Activated CD4-positive, alpha-beta memory T cell treated with anti-CD3 and anti-CD28 coated beads for 36 hours (primary cell): Measurements from ENCODE around the gene ODAD4. TPM values are rescaled to one million over a fixed set of nuclear protein-coding genes. Genes with fewer than 3 reads are reported as not detected.
A peak's percentile ranks its signal among the peaks of the same experiment; 100 is the strongest.

Experiments
- CTCF ChIA-PET: fragments of 350-600 bp; sonication (Branson Sonifier 250); formaldehyde crosslinking; loops from one replicate; lab custom pipeline; 2021; ENCODE audit warnings: antibody characterized with exemption, inconsistent platforms; lab: Charles Lee
- POLR2A ChIA-PET: fragments of 350-600 bp; sonication (Branson Sonifier 250); formaldehyde crosslinking; loops from one replicate; lab custom pipeline; 2021; ENCODE audit warnings: antibody characterized with exemption; lab: Charles Lee
- DNase-seq: peaks from one replicate; pipeline ENCODE4 v3.0.0-alpha.2; 2020
- H3K27ac Mint-ChIP-seq: one replicate; pipeline ENCODE4 v1.8.0; 2021; ENCODE audit warnings: mixed read lengths
- H3K27me3 Mint-ChIP-seq: one replicate; pipeline ENCODE4 v1.8.0; 2021; ENCODE audit warnings: mixed read lengths
- H3K36me3 Mint-ChIP-seq: one replicate; pipeline ENCODE4 v1.8.0; 2021; ENCODE audit warnings: mixed read lengths
- H3K4me1 Mint-ChIP-seq: one replicate; pipeline ENCODE4 v1.8.0; 2021; ENCODE audit warnings: low read depth, mixed read lengths
- H3K4me3 Mint-ChIP-seq: one replicate; pipeline ENCODE4 v1.8.0; 2021; ENCODE audit warnings: mild to moderate bottlenecking, mixed read lengths
- H3K9me3 Mint-ChIP-seq: one replicate; pipeline ENCODE4 v1.8.0; 2021; ENCODE audit warnings: mixed read lengths
- intact Hi-C: fragments of 100-400 bp; cut with micrococcal nuclease; formaldehyde crosslinking; loops from one replicate; pipeline ENCODE4 v1.15.1; 2023
- total RNA-seq, 2 experiments: library from RNA; stranded (reverse); gene quantifications; one replicate each; pipeline ENCODE4 v1.2.3, GENCODE V29; 2021

Gene ODAD4
- total RNA-seq, 2 experiments from 2014 or later, result 0.77 to 1.4 TPM

DNA sequence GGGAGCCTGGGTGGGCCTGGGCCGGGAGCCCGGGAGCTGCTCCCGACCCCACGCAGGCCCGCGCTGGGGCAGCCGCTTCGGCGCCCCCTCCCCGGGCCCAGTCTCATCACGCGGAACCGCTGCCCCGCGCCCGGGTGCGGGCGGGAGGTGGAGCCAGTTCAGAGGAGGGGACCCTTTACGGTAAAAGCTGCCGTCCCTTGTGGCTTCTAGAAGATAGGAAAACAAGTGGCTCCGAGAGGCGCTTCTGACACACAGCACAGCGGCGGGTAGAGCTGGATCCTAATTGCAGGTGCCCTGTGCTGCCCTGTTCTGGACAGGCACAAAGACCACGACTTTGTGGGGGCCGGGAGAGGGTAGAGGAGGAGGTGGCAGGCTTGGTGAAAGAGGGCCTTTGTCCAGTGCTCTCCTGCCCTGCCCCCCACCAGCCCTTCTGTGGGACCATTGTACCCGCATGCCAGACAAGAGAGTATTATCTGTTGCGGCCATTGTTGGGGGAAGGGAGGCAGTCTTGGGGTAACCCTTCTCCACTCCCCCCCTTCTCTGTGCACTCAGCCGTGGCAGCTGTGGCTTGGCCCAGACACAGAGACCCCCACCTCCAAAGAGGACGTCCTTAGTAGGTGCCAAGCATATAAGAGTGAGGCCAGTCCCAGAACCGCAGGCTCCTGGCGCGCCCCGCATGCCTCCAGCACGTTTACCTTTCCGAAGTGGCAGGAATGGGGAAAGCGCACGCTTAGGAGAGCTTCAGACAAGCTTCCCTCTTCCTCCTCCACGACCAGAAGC is 36.9 kb downstream of the ODAD4 start:
- CTCF ChIA-PET, result interaction anchor here (2.0 to 6.0 kb wide), 2 partner anchors 49 to 53 kb away, joined by 9 to 58 read pairs; partner anchors contain the start of genes DNAJC7 and NKIRAS2
- intact Hi-C loops, result loop anchor here (2.0 to 5.0 kb wide), 5 partner anchors 37 to 187 kb away; partner anchors contain the start of genes ACLY, DNAJC7, ODAD4 and RAB5C
- peak; percentile 63 for DNase-seq
- peaks cover 42% of the 10 kb centered on the region for H3K4me1 Mint-ChIP-seq
- no peaks in the 10 kb centered on the region for H3K27me3 Mint-ChIP-seq
- H3K4me3 Mint-ChIP-seq, result peak overlapping the region; percentile 78
- H3K9me3 Mint-ChIP-seq, result no peaks in the 10 kb centered on the region
- peak overlapping the region; percentile 84 for H3K27ac Mint-ChIP-seq
- H3K36me3 Mint-ChIP-seq, result peaks cover 18% of the 10 kb centered on the region
- POLR2A ChIA-PET, result interaction anchor here (0.7 to 4.0 kb wide), 8 partner anchors 37 to 212 kb away, joined by 3 to 33 read pairs (median 6); partner anchors contain the start of genes DHX58, DNAJC7, KLHL11 and ODAD4

DNA sequence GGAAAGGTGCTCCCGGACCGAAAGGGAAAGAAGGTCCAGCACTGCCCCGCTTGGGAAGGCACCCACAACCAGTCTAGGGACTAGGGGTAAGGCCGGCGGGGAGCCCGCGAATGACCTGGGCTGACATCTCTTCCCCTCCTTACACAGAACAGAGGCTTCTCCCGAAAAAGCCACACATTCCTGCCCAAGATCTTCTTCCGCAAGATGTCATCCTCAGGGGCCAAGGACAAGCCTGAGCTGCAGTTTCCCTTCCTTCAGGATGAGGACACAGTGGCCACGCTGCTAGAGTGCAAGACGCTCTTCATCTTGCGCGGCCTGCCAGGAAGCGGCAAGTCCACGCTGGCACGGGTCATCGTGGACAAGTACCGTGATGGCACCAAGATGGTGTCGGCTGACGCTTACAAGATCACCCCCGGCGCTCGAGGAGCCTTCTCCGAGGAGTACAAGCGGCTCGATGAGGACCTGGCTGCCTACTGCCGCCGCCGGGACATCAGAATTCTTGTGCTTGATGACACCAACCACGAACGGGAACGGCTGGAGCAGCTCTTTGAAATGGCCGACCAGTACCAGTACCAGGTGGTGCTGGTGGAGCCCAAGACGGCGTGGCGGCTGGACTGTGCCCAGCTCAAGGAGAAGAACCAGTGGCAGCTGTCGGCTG is 37.6 kb downstream of the ODAD4 start:
- DNase-seq, result no peak
- intact Hi-C loops, result loop anchor here (2.0 to 5.0 kb wide), 5 partner anchors 37 to 187 kb away; partner anchors contain the start of genes ACLY, DNAJC7, ODAD4 and RAB5C
- ChIA-PET CTCF (interaction anchor here (2.0 to 6.0 kb wide), 2 partner anchors 49 to 52 kb away, joined by 9 to 58 read pairs; partner anchors contain the start of genes DNAJC7 and NKIRAS2), POLR2A (interaction anchor here (4.0 kb wide), 1 partner anchor 49 kb away, joined by 33 read pairs; the partner anchor contains the start of gene DNAJC7)
- H3K27me3 Mint-ChIP-seq, result no peaks in the 10 kb centered on the region
- peaks cover 21% of the 10 kb centered on the region for H3K36me3 Mint-ChIP-seq
- H3K4me1 Mint-ChIP-seq, result peaks cover 45% of the 10 kb centered on the region
- H3K9me3 Mint-ChIP-seq, result no peaks in the 10 kb centered on the region
- peak overlapping the region; percentile 84 for H3K27ac Mint-ChIP-seq
- H3K4me3 Mint-ChIP-seq, result peak overlapping the region; percentile 78

DNA sequence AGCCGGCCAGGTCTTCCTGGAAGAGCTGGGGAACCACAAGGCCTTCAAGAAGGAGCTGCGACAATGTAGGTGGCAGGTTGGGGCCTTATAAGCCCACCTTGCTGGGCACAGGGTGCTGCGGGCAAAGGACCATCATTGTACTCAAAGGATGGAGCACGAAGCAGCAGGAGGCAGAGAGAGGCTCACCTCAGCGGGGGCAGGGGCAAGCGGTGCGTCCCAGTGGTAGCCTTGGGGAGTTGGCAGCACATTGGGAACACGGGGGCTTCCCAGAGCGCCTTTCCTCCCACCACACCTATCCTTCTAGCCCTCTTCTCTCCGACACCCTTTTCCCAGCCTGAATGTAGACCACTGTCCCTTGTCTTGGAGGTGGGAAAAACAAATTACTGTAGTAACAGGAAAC is 38.3 kb downstream of the ODAD4 start:
- peaks cover 45% of the 10 kb centered on the region for H3K4me1 Mint-ChIP-seq
- intact Hi-C loops, result loop anchor here (5.0 kb wide), 2 partner anchors 51 to 139 kb away; partner anchors contain the start of gene ACLY
- no peaks in the 10 kb centered on the region for H3K9me3 Mint-ChIP-seq
- no peak overlapping the region for H3K4me3 Mint-ChIP-seq
- POLR2A ChIA-PET, result interaction anchor here (4.0 kb wide), 1 partner anchor 48 kb away, joined by 33 read pairs; the partner anchor contains the start of gene DNAJC7
- no peak for DNase-seq
- CTCF ChIA-PET, result no interaction called here
- H3K27me3 Mint-ChIP-seq, result no peaks in the 10 kb centered on the region
- H3K36me3 Mint-ChIP-seq, result peaks cover 27% of the 10 kb centered on the region
- peak overlapping the region; percentile 33 for H3K27ac Mint-ChIP-seq

DNA sequence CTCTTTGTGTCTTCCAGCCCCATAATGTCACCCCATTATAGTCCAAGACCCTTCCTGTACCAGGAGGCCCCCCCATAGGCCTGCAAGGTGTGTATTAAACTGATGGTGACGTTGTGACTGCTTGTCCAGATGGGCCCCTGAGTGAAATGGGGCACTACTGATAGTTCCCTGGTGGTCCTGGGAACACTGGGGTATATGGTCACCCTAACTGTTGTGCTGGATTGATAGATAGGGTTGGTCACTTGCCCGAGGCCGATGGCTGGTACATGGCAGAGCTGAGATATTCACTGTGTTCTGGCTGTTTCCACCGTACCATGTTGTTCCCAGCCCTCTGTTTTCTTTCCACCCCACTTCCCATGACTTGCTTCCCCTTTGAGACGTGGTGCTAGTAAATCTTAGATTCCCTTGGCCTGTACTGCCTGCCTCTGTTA is 40.5 kb downstream of the ODAD4 start:
- Mint-ChIP-seq H3K36me3 (peaks cover 28% of the 10 kb centered on the region), H3K27me3 (no peaks in the 10 kb centered on the region), H3K27ac (peak overlapping the region; percentile 2), H3K4me1 (peaks cover 33% of the 10 kb centered on the region), H3K4me3 (no peak overlapping the region), H3K9me3 (no peaks in the 10 kb centered on the region)
- ChIA-PET CTCF (no interaction called here), POLR2A (no interaction called here)
- intact Hi-C loops, result no loop called here
- no peak for DNase-seq

DNA sequence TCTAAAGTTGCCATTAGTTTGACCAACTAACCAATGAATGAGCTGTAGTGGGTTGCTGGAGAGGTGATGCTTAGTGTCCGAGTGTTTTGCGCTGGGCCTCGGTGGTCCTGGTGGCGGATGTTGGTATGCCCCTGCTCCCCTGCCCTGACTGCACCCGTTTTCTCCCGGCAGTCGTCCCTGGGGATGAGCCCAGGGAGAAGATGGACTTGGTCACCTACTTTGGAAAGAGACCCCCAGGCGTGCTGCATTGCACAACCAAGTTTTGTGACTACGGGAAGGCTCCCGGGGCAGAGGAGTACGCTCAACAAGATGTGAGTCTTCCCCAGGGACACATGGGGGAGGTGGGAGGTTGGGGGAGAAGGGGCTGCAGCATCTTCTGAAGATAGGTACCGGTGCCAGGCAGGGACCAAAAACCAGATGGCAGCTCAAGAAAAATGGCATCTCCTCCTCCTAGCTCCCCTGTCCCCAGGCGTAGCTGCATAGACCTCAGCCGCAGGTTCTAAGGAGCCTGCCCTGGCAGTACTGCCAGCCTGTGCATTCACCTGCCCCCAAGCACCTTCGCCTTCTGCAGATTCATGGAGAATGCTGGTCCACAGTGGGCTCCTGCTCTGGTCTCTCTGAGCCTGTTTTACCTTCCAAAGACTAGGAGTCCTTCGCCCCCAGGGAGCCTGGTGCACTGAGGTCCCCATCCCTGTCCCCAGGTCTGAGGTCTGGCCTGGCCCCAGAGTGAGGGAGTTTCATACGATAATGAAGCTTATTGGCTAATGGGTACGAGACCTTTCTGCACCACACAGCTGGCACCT is 41.5 kb downstream of the ODAD4 start:
- DNase-seq, result no peak
- H3K27ac Mint-ChIP-seq, result no peak overlapping the region
- no peak overlapping the region for H3K4me3 Mint-ChIP-seq
- H3K4me1 Mint-ChIP-seq, result peaks cover 31% of the 10 kb centered on the region
- peaks cover 36% of the 10 kb centered on the region for H3K36me3 Mint-ChIP-seq
- ChIA-PET POLR2A (no interaction called here), CTCF (no interaction called here)
- H3K9me3 Mint-ChIP-seq, result no peaks in the 10 kb centered on the region
- H3K27me3 Mint-ChIP-seq, result no peaks in the 10 kb centered on the region
- intact Hi-C loops, result no loop called here

DNA sequence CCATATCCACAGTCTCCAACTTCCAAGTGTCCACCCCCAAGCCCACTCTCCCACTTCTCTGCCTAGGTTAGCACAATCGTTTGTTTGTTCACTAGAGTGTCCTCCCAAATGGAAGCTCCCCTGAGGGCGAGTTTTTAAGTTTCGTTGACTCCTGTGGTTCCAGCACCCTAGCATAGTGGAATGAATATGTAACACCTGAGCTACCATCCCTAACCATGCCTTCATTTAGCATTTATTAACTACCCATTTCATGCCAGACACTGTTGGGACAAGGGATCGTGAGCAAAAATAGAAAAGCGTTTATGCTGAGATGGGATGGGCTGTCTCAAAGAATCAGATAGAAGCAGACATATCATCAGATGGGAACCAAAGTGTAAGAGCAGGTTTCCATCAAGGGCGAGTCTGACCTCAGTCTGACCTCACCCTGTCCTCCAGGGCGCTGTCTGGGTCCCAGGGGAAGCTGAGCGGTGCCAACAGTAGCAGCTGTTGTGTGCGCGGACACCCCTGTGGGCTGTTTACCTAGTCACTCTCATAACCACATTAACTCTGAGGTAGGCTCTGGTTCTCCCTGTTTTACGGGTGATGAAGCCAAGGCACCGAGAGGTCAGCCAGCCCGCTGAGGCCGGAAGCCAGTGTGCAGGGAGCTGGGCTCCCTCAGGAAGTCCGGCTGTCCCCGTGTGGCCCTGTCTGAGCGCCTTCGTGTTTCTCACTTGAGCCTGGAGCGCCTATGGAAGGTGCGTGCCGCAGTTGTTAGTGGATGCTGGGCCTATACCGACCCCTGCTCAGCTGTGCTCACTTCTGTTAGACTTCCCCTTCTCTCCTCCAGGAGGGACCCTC is 42.4 kb downstream of the ODAD4 start:
- ChIA-PET POLR2A (interaction anchor here (1.0 kb wide), 1 partner anchor 9 kb away, joined by 3 read pairs; no protein-coding TSS in a partner anchor), CTCF (no interaction called here)
- H3K4me3 Mint-ChIP-seq, result no peak overlapping the region
- no peak for DNase-seq
- H3K36me3 Mint-ChIP-seq, result peaks cover 35% of the 10 kb centered on the region
- no peaks in the 10 kb centered on the region for H3K27me3 Mint-ChIP-seq
- H3K27ac Mint-ChIP-seq, result no peak overlapping the region
- no peaks in the 10 kb centered on the region for H3K9me3 Mint-ChIP-seq
- intact Hi-C loops, result no loop called here
- peaks cover 25% of the 10 kb centered on the region for H3K4me1 Mint-ChIP-seq

DNA sequence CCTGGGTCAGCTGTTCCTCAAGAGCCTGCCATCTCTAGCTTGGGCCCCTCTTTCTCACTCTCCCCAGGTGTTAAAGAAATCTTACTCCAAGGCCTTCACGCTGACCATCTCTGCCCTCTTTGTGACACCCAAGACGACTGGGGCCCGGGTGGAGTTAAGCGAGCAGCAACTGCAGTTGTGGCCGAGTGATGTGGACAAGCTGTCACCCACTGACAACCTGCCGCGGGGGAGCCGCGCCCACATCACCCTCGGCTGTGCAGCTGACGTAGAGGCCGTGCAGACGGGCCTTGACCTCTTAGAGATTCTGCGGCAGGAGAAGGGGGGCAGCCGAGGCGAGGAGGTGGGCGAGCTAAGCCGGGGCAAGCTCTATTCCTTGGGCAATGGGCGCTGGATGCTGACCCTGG is 43.0 kb downstream of the ODAD4 start:
- no peak overlapping the region for H3K4me3 Mint-ChIP-seq
- H3K9me3 Mint-ChIP-seq, result no peaks in the 10 kb centered on the region
- ChIA-PET CTCF (no interaction called here), POLR2A (interaction anchor here (1.0 kb wide), 1 partner anchor 8 kb away, joined by 3 read pairs; no protein-coding TSS in a partner anchor)
- peaks cover 34% of the 10 kb centered on the region for H3K36me3 Mint-ChIP-seq
- DNase-seq, result no peak
- intact Hi-C loops, result no loop called here
- H3K4me1 Mint-ChIP-seq, result peaks cover 19% of the 10 kb centered on the region
- no peak overlapping the region for H3K27ac Mint-ChIP-seq
- no peaks in the 10 kb centered on the region for H3K27me3 Mint-ChIP-seq

DNA sequence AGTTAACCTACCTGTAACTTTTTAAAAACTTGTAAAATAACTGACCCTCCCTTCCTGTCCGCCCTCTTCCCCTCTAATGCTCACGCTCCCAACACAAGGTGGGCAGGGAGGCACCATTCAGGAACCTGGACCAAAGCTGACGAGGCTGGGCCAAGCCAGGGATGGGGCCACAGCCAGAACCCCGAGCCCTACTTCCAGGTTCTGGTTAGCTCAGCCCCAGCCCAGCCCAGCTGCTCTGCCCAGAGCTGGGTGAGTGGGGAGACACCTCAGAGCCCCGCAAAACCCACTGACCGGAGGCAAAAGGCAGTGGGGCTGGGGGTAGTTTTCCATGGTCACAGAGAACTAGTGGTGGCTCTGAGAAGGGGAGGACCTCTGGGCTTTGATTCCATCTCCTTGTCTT is 43.6 kb downstream of the ODAD4 start:
- Mint-ChIP-seq H3K4me1 (peaks cover 14% of the 10 kb centered on the region), H3K36me3 (peaks cover 30% of the 10 kb centered on the region), H3K27ac (no peak overlapping the region), H3K9me3 (no peaks in the 10 kb centered on the region), H3K27me3 (no peaks in the 10 kb centered on the region), H3K4me3 (no peak overlapping the region)
- POLR2A ChIA-PET, result interaction anchor here (1.0 kb wide), 1 partner anchor 10 kb away, joined by 4 read pairs; no protein-coding TSS in a partner anchor
- no peak for DNase-seq
- intact Hi-C loops, result no loop called here
- CTCF ChIA-PET, result interaction anchor here (0.8 kb wide), 1 partner anchor 10 kb away, joined by 5 read pairs; no protein-coding TSS in a partner anchor

DNA sequence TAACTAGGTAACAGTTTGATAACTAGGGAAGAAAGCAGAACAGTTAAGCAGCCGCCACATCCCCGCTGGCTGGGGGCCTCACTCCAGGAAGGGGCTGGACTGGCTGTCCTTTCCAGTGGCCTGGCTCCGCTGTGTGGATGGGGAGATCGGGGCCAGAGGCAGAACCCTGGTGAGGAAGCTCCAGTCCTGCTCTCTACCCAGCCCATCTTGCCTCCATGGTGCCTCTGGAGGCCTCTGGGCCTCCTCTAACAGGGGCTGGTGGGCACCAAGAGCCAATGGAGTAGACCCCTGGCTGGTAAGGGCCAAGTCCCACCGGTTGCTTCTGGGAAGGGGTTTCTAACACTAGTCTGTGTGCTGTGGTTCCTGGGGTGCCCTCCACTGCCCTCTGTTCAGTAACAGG is 44.2 kb downstream of the ODAD4 start:
- peaks cover 11% of the 10 kb centered on the region for H3K4me1 Mint-ChIP-seq
- H3K9me3 Mint-ChIP-seq, result no peaks in the 10 kb centered on the region
- H3K36me3 Mint-ChIP-seq, result peaks cover 29% of the 10 kb centered on the region
- POLR2A ChIA-PET, result interaction anchor here (1.0 kb wide), 1 partner anchor 11 kb away, joined by 4 read pairs; no protein-coding TSS in a partner anchor
- no peak overlapping the region for H3K4me3 Mint-ChIP-seq
- CTCF ChIA-PET, result interaction anchor here (0.8 kb wide), 1 partner anchor 11 kb away, joined by 5 read pairs; no protein-coding TSS in a partner anchor
- no peak overlapping the region for H3K27ac Mint-ChIP-seq
- H3K27me3 Mint-ChIP-seq, result no peaks in the 10 kb centered on the region
- DNase-seq, result no peak
- intact Hi-C loops, result no loop called here

DNA sequence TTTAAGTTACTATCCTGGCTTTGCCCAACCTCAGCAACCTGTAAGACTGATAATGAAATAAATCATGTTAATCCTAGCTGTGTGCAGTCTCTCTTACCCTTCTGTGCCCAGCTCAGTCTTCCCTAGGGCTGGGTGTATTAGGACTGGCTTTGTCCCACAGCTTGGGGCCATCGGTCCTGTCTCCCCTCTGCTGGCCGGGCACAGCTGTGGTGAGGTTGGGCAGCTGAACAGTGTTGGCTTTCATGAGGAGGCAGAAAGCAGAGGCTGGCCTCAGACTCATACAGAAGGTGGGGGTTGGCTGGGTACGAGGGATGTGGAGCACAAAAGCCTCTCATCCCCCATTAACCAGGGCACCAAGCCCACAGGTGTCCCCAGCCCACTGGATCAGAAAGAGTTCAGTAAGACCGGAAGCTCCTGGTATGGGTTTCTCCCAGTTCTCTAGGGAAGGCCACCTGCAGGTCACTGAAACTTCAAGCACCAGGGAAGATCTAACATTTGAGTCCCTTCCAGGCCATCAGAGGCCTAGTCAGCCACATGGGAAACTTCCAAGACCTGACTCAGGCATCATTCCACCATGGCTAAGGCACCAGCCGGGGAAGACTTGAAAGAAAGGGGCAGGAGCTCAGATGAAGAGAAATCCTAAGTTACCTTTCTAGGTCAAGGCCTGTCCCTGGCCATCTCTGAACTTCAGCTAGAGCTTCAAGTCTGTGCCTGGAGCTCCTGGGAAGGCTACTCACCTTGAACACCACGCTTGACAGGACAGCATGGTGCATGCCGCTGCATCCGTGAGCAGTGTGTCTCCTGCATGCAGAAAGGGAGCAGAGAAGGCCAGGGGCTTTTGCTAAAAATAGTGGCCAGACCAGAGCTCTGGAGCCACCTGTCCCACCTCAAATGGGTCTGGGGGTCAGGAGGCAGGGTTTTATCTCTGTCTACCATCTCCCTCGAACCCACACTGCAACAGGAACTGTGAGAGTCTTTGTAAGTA is 45.0 kb downstream of the ODAD4 start:
- ChIA-PET POLR2A (interaction anchor here (0.6 to 1.0 kb wide), 3 partner anchors 11 to 181 kb away, joined by 3 to 4 read pairs (median 3); no protein-coding TSS in a partner anchor), CTCF (interaction anchor here (0.8 kb wide), 1 partner anchor 12 kb away, joined by 5 read pairs; no protein-coding TSS in a partner anchor)
- Mint-ChIP-seq H3K27ac (peak overlapping the region; percentile 2), H3K27me3 (no peaks in the 10 kb centered on the region), H3K9me3 (no peaks in the 10 kb centered on the region), H3K4me1 (peaks cover 9% of the 10 kb centered on the region), H3K36me3 (peaks cover 27% of the 10 kb centered on the region), H3K4me3 (no peak overlapping the region)
- DNase-seq, result no peak
- intact Hi-C loops, result no loop called here
